GM12873 (cell line): Measurements from ENCODE around the gene CTNND2.

Experiments
- CTCF ChIP-seq: IDR thresholded peaks from 2 replicates; pipeline ENCODE4 v1.5.1; 2012; ENCODE audit warnings: low read depth, mild to moderate bottlenecking, moderate library complexity, low read length, control low read depth; ENCODE audit not compliant: insufficient read depth; ENCODE audit errors: missing control alignments

Gene CTNND2

GRCh38 chr5:11045411-11045810, 858.8 kb downstream of the CTNND2 start:
- TF ChIP-seq CTCF = no peak

GRCh38 chr5:11044581-11044980, 859.7 kb downstream of the CTNND2 start:
- TF ChIP-seq CTCF = no peak

- TF ChIP-seq CTCF = no peak
Observed at GRCh38 chr5:11043881-11044280, 860.4 kb downstream of the CTNND2 start.

GRCh38 chr5:11040345-11040744, 863.9 kb downstream of the CTNND2 start:
- no peak for TF ChIP-seq CTCF

- TF ChIP-seq CTCF = no peak
Observed at GRCh38 chr5:11038772-11039171, 865.5 kb downstream of the CTNND2 start.

- TF ChIP-seq CTCF = no peak
Observed at GRCh38 chr5:11037941-11038340, 866.3 kb downstream of the CTNND2 start.

GRCh38 chr5:11037080-11037479, 867.2 kb downstream of the CTNND2 start:
- no peak for TF ChIP-seq CTCF
